ENCODE data around the gene NTF3. TPM values are rescaled to one million over a fixed set of nuclear protein-coding genes. Genes with fewer than 3 reads are reported as not detected.
A peak's percentile ranks its signal among the peaks of the same experiment; 100 is the strongest.

Gene NTF3
- total RNA-seq, 1 donor from 2014 or later, result 13.0 TPM

DNA sequence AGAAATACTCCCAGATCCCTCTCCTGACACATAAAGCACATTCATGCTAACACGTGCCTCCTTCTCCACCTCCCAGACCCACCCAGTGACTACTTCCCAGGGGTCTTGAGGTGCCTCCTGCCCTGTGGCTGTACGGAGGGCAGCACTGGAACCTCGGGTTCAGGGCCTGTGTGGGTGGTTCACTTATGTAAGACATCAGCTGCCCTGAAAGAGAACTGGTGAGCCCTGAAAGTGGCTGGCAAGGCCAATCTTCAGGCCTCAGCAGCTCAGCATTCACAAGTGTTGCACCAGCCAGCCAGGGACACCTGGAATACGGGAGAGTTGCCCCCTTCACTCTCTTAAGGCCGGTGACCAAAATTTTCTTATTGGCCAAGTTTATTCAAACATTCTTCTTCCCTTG lies 38.9 kb upstream of the NTF3 start:
- H3K4me3 Mint-ChIP-seq, result no peak overlapping the region
- no peak overlapping the region for H3K27ac Mint-ChIP-seq
- H3K4me1 Mint-ChIP-seq (ENCODE audit: unreplicated experiment), result peaks cover 15% of the 10 kb centered on the region
- peaks cover 11% of the 10 kb centered on the region for H3K36me3 Mint-ChIP-seq
- H3K9me3 Mint-ChIP-seq, result no peaks in the 10 kb centered on the region
- H3K27me3 Mint-ChIP-seq, result peaks cover 49% of the 10 kb centered on the region
- TF ChIP-seq CTCF (conservative IDR thresholded peaks at IDR 0.05), result no peak
- no peak for DNase-seq (ENCODE audit: extremely low spot score, unreplicated experiment)

DNA sequence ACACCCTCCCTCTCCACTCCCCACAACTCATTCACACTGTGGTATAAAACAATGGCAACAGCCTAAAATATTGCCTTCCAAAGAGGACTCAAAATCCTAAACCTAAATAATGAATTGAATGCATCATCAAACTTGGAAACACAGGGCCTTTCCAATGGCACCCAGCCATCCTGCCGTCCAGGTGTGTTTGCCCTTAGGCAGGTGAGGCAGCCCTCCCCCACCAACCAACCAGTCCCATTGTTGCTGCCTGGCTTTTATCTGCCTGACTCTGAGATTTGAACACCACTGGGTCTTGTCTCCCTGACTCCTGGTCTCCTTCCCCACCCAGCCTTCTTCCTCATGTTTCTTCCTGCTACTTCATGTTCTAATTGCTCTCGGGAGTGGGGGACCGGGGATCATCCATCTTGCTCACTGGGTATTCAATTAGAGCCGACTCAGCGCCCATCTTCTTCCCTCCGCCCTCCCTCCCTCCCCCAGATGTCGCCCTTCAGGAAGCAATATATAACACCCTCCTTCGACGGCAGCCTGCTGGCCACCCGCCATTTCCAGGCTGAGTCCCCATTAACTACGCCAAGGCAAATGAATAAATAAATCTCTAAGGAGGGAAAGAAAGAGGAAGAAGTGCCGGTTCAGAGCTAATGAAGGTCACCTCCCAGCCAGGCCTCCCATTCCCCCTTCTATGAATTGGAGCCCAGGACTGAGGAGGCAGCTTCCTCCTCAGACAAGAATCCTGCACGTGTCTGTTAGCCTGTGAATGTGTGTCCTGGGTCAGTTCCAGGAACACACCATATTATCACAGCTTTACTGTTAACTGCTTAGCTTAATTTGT lies 36.3 kb upstream of the NTF3 start:
- TF ChIP-seq CTCF (conservative IDR thresholded peaks at IDR 0.05), result no peak
- DNase-seq (ENCODE audit: extremely low spot score, unreplicated experiment), result no peak
- Mint-ChIP-seq H3K9me3 (no peaks in the 10 kb centered on the region), H3K4me3 (peak overlapping the region; percentile 6), H3K36me3 (peaks cover 12% of the 10 kb centered on the region), H3K27ac (peak overlapping the region; percentile 11), H3K27me3 (peaks cover 58% of the 10 kb centered on the region), H3K4me1 (ENCODE audit: unreplicated experiment) (peaks cover 15% of the 10 kb centered on the region)

GRCh38 chr12:5396541-5396940 lies 35.4 kb upstream of the NTF3 start:
- peaks cover 15% of the 10 kb centered on the region for H3K4me1 Mint-ChIP-seq (ENCODE audit: unreplicated experiment)
- no peak overlapping the region for H3K27ac Mint-ChIP-seq
- no peaks in the 10 kb centered on the region for H3K9me3 Mint-ChIP-seq
- DNase-seq (ENCODE audit: extremely low spot score, unreplicated experiment), result no peak
- TF ChIP-seq CTCF (conservative IDR thresholded peaks at IDR 0.05), result no peak
- peaks cover 63% of the 10 kb centered on the region for H3K27me3 Mint-ChIP-seq
- peaks cover 12% of the 10 kb centered on the region for H3K36me3 Mint-ChIP-seq
- H3K4me3 Mint-ChIP-seq, result no peak overlapping the region

GRCh38 chr12:5399266-5399665 lies 32.6 kb upstream of the NTF3 start:
- H3K27ac Mint-ChIP-seq, result no peak overlapping the region
- peaks cover 77% of the 10 kb centered on the region for H3K27me3 Mint-ChIP-seq
- H3K36me3 Mint-ChIP-seq, result peaks cover 12% of the 10 kb centered on the region
- H3K4me3 Mint-ChIP-seq, result no peak overlapping the region
- no peak for DNase-seq (ENCODE audit: extremely low spot score, unreplicated experiment)
- no peak for TF ChIP-seq CTCF (conservative IDR thresholded peaks at IDR 0.05)
- peaks cover 15% of the 10 kb centered on the region for H3K4me1 Mint-ChIP-seq (ENCODE audit: unreplicated experiment)
- no peaks in the 10 kb centered on the region for H3K9me3 Mint-ChIP-seq

DNA sequence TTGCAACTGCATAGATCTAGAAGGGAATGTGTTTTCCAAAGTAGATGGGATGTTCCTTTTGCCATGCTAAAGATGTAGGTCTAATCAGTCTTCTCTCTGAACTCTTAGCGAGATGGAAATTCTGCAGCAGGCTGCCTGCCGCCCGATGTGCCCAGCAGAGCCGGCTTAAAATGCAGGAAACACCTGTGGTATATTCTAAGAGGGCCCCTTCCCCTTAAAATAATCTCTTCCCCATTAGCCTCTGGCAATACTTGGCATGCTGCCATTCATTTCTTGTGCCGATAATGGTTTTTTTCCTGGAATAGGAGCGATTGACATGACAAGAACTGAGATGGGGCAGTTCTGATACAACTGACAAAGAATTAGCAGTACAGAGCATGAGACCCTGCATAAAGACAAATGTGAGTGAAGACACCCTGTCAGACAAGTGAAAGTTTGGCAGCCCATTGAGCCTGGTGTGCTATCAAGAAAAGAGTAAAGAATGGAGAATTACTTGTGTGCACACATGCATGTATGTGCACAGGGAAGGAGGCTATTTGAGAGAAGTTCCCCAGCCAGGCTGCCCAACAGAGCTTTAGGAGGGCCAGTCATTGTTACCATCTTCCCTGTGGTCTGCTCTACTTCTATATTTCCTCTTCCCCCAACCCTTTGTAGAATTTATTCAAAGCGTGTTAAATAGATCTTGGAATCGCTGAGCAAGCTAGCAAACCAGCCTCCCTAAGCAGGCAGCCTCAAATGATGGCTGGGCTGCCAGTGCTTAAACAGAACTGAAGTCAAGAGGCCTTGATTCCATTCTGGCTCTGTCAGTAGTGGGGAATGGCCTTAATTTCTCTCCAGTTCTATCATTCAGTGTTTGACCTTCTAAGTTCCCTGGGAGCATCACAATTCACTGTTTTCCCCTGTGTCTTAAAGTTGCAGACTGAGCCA lies 29.6 kb upstream of the NTF3 start:
- Mint-ChIP-seq H3K36me3 (peaks cover 7% of the 10 kb centered on the region), H3K4me3 (no peak overlapping the region), H3K27ac (no peak overlapping the region), H3K27me3 (peaks cover 83% of the 10 kb centered on the region), H3K4me1 (ENCODE audit: unreplicated experiment) (peaks cover 7% of the 10 kb centered on the region), H3K9me3 (no peaks in the 10 kb centered on the region)
- no peak for TF ChIP-seq CTCF (conservative IDR thresholded peaks at IDR 0.05)
- no peak for DNase-seq (ENCODE audit: extremely low spot score, unreplicated experiment)

Measured in type B pancreatic cell (in vitro differentiated cells).